GM23338 (cell line): ENCODE data around the gene CTNNA1. TPM values are rescaled to one million over a fixed set of nuclear protein-coding genes. Genes with fewer than 3 reads are reported as not detected.
"Not testable (repeated sequence)": the region's sequence is repeated elsewhere in the genome, so short reads cannot be mapped to it uniquely, and the experiment has no call there.

Experiments used
- ATAC-seq: fragments of 200-7000 bp; cut with Tn5 transposase; 3 replicates; pipeline ENCODE4 v1.9.1; 2020
- DNase-seq: peaks from one replicate; pipeline ENCODE4 v3.0.0-alpha.2; 2015; ENCODE audit warnings: low spot score
- H2AFZ ChIP-seq: fragments of 200-600 bp; sonication (generic); 2 replicates; pipeline ENCODE4 v1.8.0; 2016; ENCODE audit warnings: antibody characterized with exemption, mild to moderate bottlenecking, moderate library complexity
- H3F3A ChIP-seq: fragments of 200-600 bp; sonication (generic); replicated peaks from 2 replicates; pipeline ENCODE4 v1.8.0; 2017; ENCODE audit warnings: antibody characterized with exemption, mixed run types, low read depth
- H3K27ac ChIP-seq: fragments of 200-600 bp; sonication (generic); 2 replicates; pipeline ENCODE4 v1.6.1; 2016; ENCODE audit warnings: low read depth
- H3K27me3 ChIP-seq: fragments of 200-600 bp; sonication (generic); 2 replicates; pipeline ENCODE4 v1.8.0; 2016; ENCODE audit warnings: mild to moderate bottlenecking, mixed run types, moderate library complexity; ENCODE audit not compliant: insufficient read depth
- H3K36me3 ChIP-seq: fragments of 200-600 bp; sonication (generic); 2 replicates; pipeline ENCODE4 v1.8.0; 2016; ENCODE audit warnings: mild to moderate bottlenecking; ENCODE audit not compliant: insufficient read depth
- H3K4me1 ChIP-seq: fragments of 200-600 bp; sonication (generic); 2 replicates; pipeline ENCODE4 v1.8.0; 2016; ENCODE audit warnings: mild to moderate bottlenecking, moderate library complexity; ENCODE audit not compliant: insufficient read depth
- H3K4me2 ChIP-seq: fragments of 200-600 bp; sonication (generic); 2 replicates; pipeline ENCODE4 v1.7.1; 2017; ENCODE audit warnings: mixed run types
- H3K4me3 ChIP-seq: fragments of 200-600 bp; sonication (generic); 2 replicates; pipeline ENCODE4 v1.6.1; 2016; ENCODE audit warnings: mixed run types
- H3K79me2 ChIP-seq: fragments of 200-600 bp; sonication (generic); replicated peaks from 2 replicates; pipeline ENCODE4 v1.8.0; 2017; ENCODE audit warnings: mild to moderate bottlenecking; ENCODE audit not compliant: insufficient read depth
- H3K9me2 ChIP-seq: fragments of 200-600 bp; sonication (generic); 2 replicates; pipeline ENCODE4 v1.8.0; 2017; ENCODE audit not compliant: insufficient read depth
- H4K20me1 ChIP-seq: fragments of 200-600 bp; sonication (generic); replicated peaks from 2 replicates; pipeline ENCODE4 v1.8.0; 2017; ENCODE audit warnings: mild to moderate bottlenecking; ENCODE audit not compliant: insufficient read depth
- H3K27ac Mint-ChIP-seq: 2 replicates; pipeline ENCODE4 v1.8.0; 2020; ENCODE audit warnings: inconsistent platforms, mild to moderate bottlenecking, moderate library complexity, mixed read lengths
- H3K27me3 Mint-ChIP-seq: 3 replicates; pipeline ENCODE4 v1.8.0; 2022; ENCODE audit warnings: low read depth, mild to moderate bottlenecking, moderate library complexity, mixed read lengths, inconsistent platforms; ENCODE audit not compliant: insufficient read depth, poor library complexity
- H3K36me3 Mint-ChIP-seq: 3 replicates; pipeline ENCODE4 v1.8.0; 2021; ENCODE audit warnings: low read depth, mild to moderate bottlenecking, inconsistent platforms, moderate library complexity, mixed read lengths
- H3K4me1 Mint-ChIP-seq: 3 replicates; pipeline ENCODE4 v1.8.0; 2020; ENCODE audit warnings: mild to moderate bottlenecking, inconsistent platforms, mixed read lengths
- H3K4me3 Mint-ChIP-seq: 3 replicates; pipeline ENCODE4 v1.8.0; 2021; ENCODE audit warnings: moderate library complexity, mild to moderate bottlenecking, inconsistent platforms, mixed read lengths
- H3K9me3 Mint-ChIP-seq: 3 replicates; pipeline ENCODE4 v1.8.0; 2020; ENCODE audit warnings: moderate library complexity, mild to moderate bottlenecking, inconsistent platforms, mixed read lengths
- CREB1 ChIP-seq: fragments of 250-450 bp; sonication (Bioruptor Pico); IDR thresholded peaks from 2 replicates; pipeline ENCODE4 v1.5.0; 2020; ENCODE audit warnings: low read depth, mild to moderate bottlenecking, moderate library complexity
- EZH2 ChIP-seq: fragments of 200-600 bp; sonication (generic); IDR thresholded peaks from one replicate; pipeline ENCODE4 v1.8.0; 2017; ENCODE audit warnings: antibody characterized with exemption, mild to moderate bottlenecking, low read depth; ENCODE audit not compliant: unreplicated experiment
- JUNB ChIP-seq: IDR thresholded peaks from one replicate; pipeline ENCODE4 v1.6.1; 2016; ENCODE audit warnings: antibody characterized with exemption; ENCODE audit not compliant: unreplicated experiment
- NANOG ChIP-seq: IDR thresholded peaks from 2 replicates; pipeline ENCODE4 v1.6.1; 2016; ENCODE audit warnings: antibody characterized with exemption, borderline replicate concordance
- POLR2AphosphoS5 ChIP-seq: IDR thresholded peaks from 2 replicates; pipeline ENCODE4 v1.6.1; 2016; ENCODE audit warnings: antibody characterized with exemption, low read depth
- STAT1 ChIP-seq: IDR thresholded peaks from one replicate; pipeline ENCODE4 v1.6.1; 2016; ENCODE audit warnings: antibody characterized with exemption; ENCODE audit not compliant: unreplicated experiment
- ZNF114 ChIP-seq: fragments of 250-450 bp; sonication (Bioruptor Pico); IDR thresholded peaks from 2 replicates; pipeline ENCODE4 v1.5.0; 2020; ENCODE audit warnings: mild to moderate bottlenecking, moderate library complexity
- polyA plus RNA-seq: library from polyadenylated mRNA; unstranded; fragments of >200 nt; fragmentation: Nextera tagmentation; extraction: Ambion mirVana; gene quantifications from 2 replicates; pipeline ENCODE4 v1.2.1, GENCODE V29; 2016
- total RNA-seq: library from RNA; depleted of rRNA; stranded (reverse); fragments of >200 nt; shearing (Covaris generic); gene quantifications from 2 replicates; pipeline ENCODE4 v1.2.3, GENCODE V29; 2014
- TF ChIP-seq, protein P1 (sequence below): fragments of 250-450 bp; sonication (Bioruptor Pico); IDR thresholded peaks from 2 replicates; pipeline ENCODE4 v1.5.0; 2020; ENCODE audit warnings: mild to moderate bottlenecking, moderate library complexity
- TF ChIP-seq, protein P2 (sequence below): IDR thresholded peaks from 2 replicates; pipeline ENCODE4 v1.6.1; 2016; ENCODE audit warnings: antibody characterized with exemption
- TF ChIP-seq, protein P3 (sequence below), 2 experiments: fragments of 200-600 bp in 1 of 2; sonication (generic) in 1 of 2; conservative IDR thresholded peaks; 2 replicates each; pipeline versions ENCODE4 v1.5.1 to v1.6.1; 2016 to 2017; ENCODE audit warnings: antibody characterized with exemption in 2 of 2, low read depth in 2 of 2, mild to moderate bottlenecking in 2 of 2, moderate library complexity in 1 of 2

Gene CTNNA1
- total and polyA plus RNA-seq, 2 experiments from 2014 or later = 111 to 348 TPM

DNA sequence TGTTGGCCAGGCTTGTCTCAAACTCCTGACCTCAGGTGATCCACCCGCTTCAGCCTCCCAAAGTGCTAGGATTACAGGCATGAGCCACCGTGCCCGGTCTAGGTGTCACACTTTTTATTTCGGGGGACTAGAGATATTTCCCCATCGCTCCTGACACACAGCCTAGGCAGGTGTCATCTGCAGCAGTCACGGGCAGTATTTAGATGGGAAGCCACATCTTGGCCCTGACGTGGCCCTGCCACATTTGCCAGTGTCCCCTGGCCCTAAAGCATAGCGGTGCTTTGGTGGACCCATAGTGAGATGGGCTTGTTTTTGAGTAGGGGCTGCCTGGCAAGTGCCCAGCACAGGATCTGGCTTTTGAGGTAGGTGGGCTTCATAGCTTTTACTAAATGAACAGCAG, 167.0 kb downstream of the CTNNA1 start:
- no peaks in the 10 kb centered on the region for H3F3A ChIP-seq
- H3K4me1 ChIP-seq = no peaks in the 10 kb centered on the region; the same call in 1 of the 2 replicates
- H3K4me2 ChIP-seq = no peak overlapping the region
- peaks cover 3% of the 10 kb centered on the region for H3K27me3 Mint-ChIP-seq
- no peak for DNase-seq
- peaks cover 23% of the 10 kb centered on the region for H3K36me3 Mint-ChIP-seq
- no peak for ATAC-seq
- TF ChIP-seq NANOG (no peak), ZNF114 (CRISPR knock-in tag) (no peak), CREB1 (CRISPR knock-in tag) (no peak), EZH2 (no peak), STAT1 (no peak), POLR2AphosphoS5 (no peak), JUNB (no peak)
- TF ChIP-seq, protein P1, sequence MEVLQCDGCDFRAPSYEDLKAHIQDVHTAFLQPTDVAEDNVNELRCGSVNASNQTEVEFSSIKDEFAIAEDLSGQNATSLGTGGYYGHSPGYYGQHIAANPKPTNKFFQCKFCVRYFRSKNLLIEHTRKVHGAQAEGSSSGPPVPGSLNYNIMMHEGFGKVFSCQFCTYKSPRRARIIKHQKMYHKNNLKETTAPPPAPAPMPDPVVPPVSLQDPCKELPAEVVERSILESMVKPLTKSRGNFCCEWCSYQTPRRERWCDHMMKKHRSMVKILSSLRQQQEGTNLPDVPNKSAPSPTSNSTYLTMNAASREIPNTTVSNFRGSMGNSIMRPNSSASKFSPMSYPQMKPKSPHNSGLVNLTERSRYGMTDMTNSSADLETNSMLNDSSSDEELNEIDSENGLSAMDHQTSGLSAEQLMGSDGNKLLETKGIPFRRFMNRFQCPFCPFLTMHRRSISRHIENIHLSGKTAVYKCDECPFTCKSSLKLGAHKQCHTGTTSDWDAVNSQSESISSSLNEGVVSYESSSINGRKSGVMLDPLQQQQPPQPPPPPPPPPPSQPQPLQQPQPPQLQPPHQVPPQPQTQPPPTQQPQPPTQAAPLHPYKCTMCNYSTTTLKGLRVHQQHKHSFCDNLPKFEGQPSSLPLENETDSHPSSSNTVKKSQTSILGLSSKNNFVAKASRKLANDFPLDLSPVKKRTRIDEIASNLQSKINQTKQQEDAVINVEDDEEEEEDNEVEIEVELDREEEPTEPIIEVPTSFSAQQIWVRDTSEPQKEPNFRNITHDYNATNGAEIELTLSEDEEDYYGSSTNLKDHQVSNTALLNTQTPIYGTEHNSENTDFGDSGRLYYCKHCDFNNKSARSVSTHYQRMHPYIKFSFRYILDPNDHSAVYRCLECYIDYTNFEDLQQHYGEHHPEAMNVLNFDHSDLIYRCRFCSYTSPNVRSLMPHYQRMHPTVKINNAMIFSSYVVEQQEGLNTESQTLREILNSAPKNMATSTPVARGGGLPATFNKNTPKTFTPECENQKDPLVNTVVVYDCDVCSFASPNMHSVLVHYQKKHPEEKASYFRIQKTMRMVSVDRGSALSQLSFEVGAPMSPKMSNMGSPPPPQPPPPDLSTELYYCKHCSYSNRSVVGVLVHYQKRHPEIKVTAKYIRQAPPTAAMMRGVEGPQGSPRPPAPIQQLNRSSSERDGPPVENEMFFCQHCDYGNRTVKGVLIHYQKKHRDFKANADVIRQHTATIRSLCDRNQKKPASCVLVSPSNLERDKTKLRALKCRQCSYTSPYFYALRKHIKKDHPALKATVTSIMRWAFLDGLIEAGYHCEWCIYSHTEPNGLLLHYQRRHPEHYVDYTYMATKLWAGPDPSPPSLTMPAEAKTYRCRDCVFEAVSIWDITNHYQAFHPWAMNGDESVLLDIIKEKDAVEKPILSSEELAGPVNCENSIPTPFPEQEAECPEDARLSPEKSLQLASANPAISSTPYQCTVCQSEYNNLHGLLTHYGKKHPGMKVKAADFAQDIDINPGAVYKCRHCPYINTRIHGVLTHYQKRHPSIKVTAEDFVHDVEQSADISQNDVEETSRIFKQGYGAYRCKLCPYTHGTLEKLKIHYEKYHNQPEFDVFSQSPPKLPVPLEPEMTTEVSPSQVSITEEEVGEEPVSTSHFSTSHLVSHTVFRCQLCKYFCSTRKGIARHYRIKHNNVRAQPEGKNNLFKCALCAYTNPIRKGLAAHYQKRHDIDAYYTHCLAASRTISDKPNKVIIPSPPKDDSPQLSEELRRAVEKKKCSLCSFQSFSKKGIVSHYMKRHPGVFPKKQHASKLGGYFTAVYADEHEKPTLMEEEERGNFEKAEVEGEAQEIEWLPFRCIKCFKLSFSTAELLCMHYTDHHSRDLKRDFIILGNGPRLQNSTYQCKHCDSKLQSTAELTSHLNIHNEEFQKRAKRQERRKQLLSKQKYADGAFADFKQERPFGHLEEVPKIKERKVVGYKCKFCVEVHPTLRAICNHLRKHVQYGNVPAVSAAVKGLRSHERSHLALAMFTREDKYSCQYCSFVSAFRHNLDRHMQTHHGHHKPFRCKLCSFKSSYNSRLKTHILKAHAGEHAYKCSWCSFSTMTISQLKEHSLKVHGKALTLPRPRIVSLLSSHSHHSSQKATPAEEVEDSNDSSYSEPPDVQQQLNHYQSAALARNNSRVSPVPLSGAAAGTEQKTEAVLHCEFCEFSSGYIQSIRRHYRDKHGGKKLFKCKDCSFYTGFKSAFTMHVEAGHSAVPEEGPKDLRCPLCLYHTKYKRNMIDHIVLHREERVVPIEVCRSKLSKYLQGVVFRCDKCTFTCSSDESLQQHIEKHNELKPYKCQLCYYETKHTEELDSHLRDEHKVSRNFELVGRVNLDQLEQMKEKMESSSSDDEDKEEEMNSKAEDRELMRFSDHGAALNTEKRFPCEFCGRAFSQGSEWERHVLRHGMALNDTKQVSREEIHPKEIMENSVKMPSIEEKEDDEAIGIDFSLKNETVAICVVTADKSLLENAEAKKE (CRISPR knock-in tag) = no peak
- TF ChIP-seq, protein P2, sequence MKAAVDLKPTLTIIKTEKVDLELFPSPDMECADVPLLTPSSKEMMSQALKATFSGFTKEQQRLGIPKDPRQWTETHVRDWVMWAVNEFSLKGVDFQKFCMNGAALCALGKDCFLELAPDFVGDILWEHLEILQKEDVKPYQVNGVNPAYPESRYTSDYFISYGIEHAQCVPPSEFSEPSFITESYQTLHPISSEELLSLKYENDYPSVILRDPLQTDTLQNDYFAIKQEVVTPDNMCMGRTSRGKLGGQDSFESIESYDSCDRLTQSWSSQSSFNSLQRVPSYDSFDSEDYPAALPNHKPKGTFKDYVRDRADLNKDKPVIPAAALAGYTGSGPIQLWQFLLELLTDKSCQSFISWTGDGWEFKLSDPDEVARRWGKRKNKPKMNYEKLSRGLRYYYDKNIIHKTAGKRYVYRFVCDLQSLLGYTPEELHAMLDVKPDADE = no peak
- TF ChIP-seq, protein P3, sequence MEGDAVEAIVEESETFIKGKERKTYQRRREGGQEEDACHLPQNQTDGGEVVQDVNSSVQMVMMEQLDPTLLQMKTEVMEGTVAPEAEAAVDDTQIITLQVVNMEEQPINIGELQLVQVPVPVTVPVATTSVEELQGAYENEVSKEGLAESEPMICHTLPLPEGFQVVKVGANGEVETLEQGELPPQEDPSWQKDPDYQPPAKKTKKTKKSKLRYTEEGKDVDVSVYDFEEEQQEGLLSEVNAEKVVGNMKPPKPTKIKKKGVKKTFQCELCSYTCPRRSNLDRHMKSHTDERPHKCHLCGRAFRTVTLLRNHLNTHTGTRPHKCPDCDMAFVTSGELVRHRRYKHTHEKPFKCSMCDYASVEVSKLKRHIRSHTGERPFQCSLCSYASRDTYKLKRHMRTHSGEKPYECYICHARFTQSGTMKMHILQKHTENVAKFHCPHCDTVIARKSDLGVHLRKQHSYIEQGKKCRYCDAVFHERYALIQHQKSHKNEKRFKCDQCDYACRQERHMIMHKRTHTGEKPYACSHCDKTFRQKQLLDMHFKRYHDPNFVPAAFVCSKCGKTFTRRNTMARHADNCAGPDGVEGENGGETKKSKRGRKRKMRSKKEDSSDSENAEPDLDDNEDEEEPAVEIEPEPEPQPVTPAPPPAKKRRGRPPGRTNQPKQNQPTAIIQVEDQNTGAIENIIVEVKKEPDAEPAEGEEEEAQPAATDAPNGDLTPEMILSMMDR (conservative IDR thresholded peaks at IDR 0.05; ENCODE audit: low read depth in 2 of 2) = no peak
- H3K9me3 Mint-ChIP-seq = no peaks in the 10 kb centered on the region
- H3K9me2 ChIP-seq = no peaks in the 10 kb centered on the region
- H4K20me1 ChIP-seq = no peaks in the 10 kb centered on the region; the same call in 1 of the 2 replicates
- H3K4me3 Mint-ChIP-seq = no peak overlapping the region
- H3K36me3 ChIP-seq = peaks cover 2% of the 10 kb centered on the region; the same call in 1 of the 2 replicates
- H3K27me3 ChIP-seq = no peaks in the 10 kb centered on the region
- no peak overlapping the region for H3K4me3 ChIP-seq
- H3K79me2 ChIP-seq = peaks cover 10% of the 10 kb centered on the region; the same call in 1 of the 2 replicates
- H3K27ac Mint-ChIP-seq = no peak overlapping the region
- no peak overlapping the region for H2AFZ ChIP-seq
- H3K4me1 Mint-ChIP-seq = peaks cover 10% of the 10 kb centered on the region; the same call in 2 of the 3 replicates
- H3K27ac ChIP-seq = no peak overlapping the region

DNA sequence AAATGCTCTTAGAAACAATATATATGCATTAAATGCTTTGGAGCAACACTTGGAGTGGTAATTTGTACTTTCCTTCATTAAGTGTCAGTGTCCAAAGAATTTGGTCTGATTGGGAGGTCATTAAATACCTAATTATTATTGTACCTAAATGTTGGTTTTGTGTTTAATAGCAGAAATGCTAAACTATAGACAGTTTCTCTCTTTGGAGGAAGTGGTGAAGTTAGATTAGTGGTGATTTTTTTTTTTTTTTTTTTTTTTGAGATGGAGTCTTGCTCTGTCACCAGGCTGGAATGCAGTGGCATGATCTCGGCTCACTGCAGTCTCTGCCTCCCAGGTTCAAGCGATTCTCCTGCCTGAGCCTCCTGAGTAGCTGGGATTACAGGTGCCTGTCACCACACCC, 168.1 kb downstream of the CTNNA1 start:
- H3K27me3 Mint-ChIP-seq, H3K27ac ChIP-seq, H3K9me3 Mint-ChIP-seq, ATAC-seq, DNase-seq, H3K27me3 ChIP-seq, H3K4me1 Mint-ChIP-seq, H3K4me2 ChIP-seq, H3K4me3 ChIP-seq, H3K27ac Mint-ChIP-seq, H3K4me1 ChIP-seq, H4K20me1 ChIP-seq, H3K4me3 Mint-ChIP-seq, H3K9me2 ChIP-seq, H2AFZ ChIP-seq, H3F3A ChIP-seq: not testable (repeated sequence)
- peaks cover 26% of the 10 kb centered on the region for H3K36me3 Mint-ChIP-seq
- H3K79me2 ChIP-seq = peaks cover 10% of the 10 kb centered on the region; the same call in 1 of the 2 replicates
- peaks cover 11% of the 10 kb centered on the region; the same call in 1 of the 2 replicates for H3K36me3 ChIP-seq
